SK-N-SH treated with all-trans-retinoic acid at 6 μM for 48 hours (cell line): ENCODE data around the gene BMP4.

Source experiments
- ARNTL ChIP-seq: fragments of 450-650 bp; formaldehyde crosslinking; IDR thresholded peaks from 2 replicates; pipeline ENCODE4 v1.5.0; 2020; ENCODE audit warnings: low read depth, mild to moderate bottlenecking, moderate library complexity, borderline replicate concordance
- ESRRG ChIP-seq: fragments of 250-450 bp; sonication (Bioruptor Pico); IDR thresholded peaks from 2 replicates; pipeline ENCODE4 v1.6.1; 2021; ENCODE audit warnings: mild to moderate bottlenecking
- ISL1 ChIP-seq: fragments of 250-450 bp; sonication (Bioruptor Pico); IDR thresholded peaks from 2 replicates; pipeline ENCODE4 v2.1.2; 2022; ENCODE audit warnings: mild to moderate bottlenecking, moderate library complexity
- PPARA ChIP-seq: fragments of 250-450 bp; sonication (Bioruptor Pico); IDR thresholded peaks from 2 replicates; pipeline ENCODE4 v1.5.0; 2020; ENCODE audit warnings: mild to moderate bottlenecking, borderline replicate concordance
- ZC3H10 ChIP-seq: fragments of 250-450 bp; sonication (Bioruptor Pico); IDR thresholded peaks from 2 replicates; pipeline ENCODE4 v1.5.1; 2021; ENCODE audit warnings: mild to moderate bottlenecking, moderate library complexity
- ZFP3 ChIP-seq: fragments of 250-450 bp; sonication (Bioruptor Pico); IDR thresholded peaks from 2 replicates; pipeline ENCODE4 v1.5.0; 2020; ENCODE audit warnings: mild to moderate bottlenecking, moderate library complexity
- ZNF565 ChIP-seq: fragments of 450-650 bp; formaldehyde crosslinking; conservative IDR thresholded peaks from 2 replicates; pipeline ENCODE4 v1.5.0; 2020; ENCODE audit warnings: low read depth, mild to moderate bottlenecking, moderate library complexity
- ZNF8 ChIP-seq: fragments of 450-650 bp; formaldehyde crosslinking; IDR thresholded peaks from 2 replicates; pipeline ENCODE4 v1.5.0; 2020; ENCODE audit warnings: mild to moderate bottlenecking, moderate library complexity
- TF ChIP-seq, protein P1 (sequence below): fragments of 250-450 bp; sonication (Bioruptor Pico); IDR thresholded peaks from 2 replicates; pipeline ENCODE4 v1.5.1; 2020; ENCODE audit warnings: low read depth, mild to moderate bottlenecking, moderate library complexity

DNA sequence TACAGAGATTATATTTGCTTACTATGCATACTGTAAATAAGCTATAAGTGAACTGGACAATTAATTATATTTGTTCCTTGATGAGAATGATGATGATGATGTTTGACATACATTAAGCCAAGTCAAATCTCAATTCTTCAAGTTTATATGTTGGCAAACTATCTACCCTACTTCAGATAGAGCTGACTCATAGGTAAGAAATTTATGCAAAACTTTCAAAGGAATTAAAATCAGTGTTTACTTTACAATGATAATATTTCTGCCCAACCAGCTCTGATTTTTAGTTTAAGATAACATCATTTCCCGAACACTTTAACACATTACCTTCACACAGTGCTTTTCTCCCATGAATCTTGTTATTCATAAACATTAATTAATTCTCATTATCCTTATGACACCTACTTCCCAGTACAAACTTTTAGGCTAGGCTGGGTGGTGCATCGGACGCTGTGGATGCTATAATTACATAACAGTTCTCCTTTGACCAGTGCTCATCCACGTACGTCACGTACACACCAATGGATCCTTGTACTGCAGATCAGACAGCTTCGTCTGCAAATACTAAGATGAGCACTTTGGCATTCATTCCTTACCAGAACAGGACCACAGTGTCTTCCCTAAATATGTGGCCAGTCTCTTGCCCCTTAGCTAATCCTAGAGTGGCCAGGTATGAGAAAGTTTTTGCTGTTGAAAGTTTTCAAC lies 18.3 kb downstream of the BMP4 start:
- TF ChIP-seq ZNF565 (CRISPR knock-in tag) (no peak), ESRRG (CRISPR knock-in tag) (no peak), ZC3H10 (CRISPR knock-in tag) (no peak), ISL1 (CRISPR knock-in tag) (no peak), ZFP3 (CRISPR knock-in tag) (no peak), PPARA (CRISPR knock-in tag) (no peak), ZNF8 (no peak), ARNTL (CRISPR knock-in tag) (no peak)
- TF ChIP-seq, protein P1, sequence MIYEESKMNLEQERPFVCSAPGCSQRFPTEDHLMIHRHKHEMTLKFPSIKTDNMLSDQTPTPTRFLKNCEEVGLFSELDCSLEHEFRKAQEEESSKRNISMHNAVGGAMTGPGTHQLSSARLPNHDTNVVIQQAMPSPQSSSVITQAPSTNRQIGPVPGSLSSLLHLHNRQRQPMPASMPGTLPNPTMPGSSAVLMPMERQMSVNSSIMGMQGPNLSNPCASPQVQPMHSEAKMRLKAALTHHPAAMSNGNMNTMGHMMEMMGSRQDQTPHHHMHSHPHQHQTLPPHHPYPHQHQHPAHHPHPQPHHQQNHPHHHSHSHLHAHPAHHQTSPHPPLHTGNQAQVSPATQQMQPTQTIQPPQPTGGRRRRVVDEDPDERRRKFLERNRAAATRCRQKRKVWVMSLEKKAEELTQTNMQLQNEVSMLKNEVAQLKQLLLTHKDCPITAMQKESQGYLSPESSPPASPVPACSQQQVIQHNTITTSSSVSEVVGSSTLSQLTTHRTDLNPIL (CRISPR knock-in tag), result no peak
